Heart left ventricle (tissue), 16 donors: ENCODE measurements around the gene CNOT4. TPM values are rescaled to one million over a fixed set of nuclear protein-coding genes. Genes with fewer than 3 reads are reported as not detected.

ENCODE experiments used
- ATAC-seq, 4 donors: fragments of 200-7000 bp; cut with Tn5 transposase; one replicate each; pipeline ENCODE4 v1.9.1; 2020 to 2022; ENCODE audit warnings: moderate library complexity in 4 of 4, mild to moderate bottlenecking in 3 of 4, moderate number of reproducible peaks in 1 of 4
- DNase-seq, 5 donors: peaks; one replicate each; pipeline ENCODE4 v3.0.0-alpha.2; 2020
- H3K27ac ChIP-seq, 12 donors: fragments of 200-600 bp; sonication (generic) in 4 of 12; one replicate each; pipeline versions ENCODE4 v1.5.0 to v1.8.0; 2016 to 2022; ENCODE audit warnings: mild to moderate bottlenecking in 2 of 12
- H3K27me3 ChIP-seq, 9 donors: fragments of 200-600 bp; sonication (generic) in 2 of 9; one replicate each; pipeline versions ENCODE4 v1.5.1 to v1.8.0; 2016 to 2022; ENCODE audit warnings: mild to moderate bottlenecking in 3 of 9
- H3K36me3 ChIP-seq, 9 donors: fragments of 200-600 bp; sonication (generic) in 2 of 9; one replicate each; pipeline versions ENCODE4 v1.5.0 to v1.8.0; 2018 to 2022; ENCODE audit warnings: mild to moderate bottlenecking in 2 of 9
- H3K4me1 ChIP-seq, 12 donors: fragments of 200-600 bp; sonication (generic) in 4 of 12; one replicate each; pipeline versions ENCODE4 v1.5.0 to v1.8.0; 2016 to 2022; ENCODE audit warnings: mild to moderate bottlenecking in 3 of 12
- H3K4me3 ChIP-seq, 12 donors: fragments of 200-600 bp; sonication (generic) in 4 of 12; one replicate each; pipeline versions ENCODE4 v1.5.0 to v1.8.0; 2017 to 2022; ENCODE audit warnings: mild to moderate bottlenecking in 9 of 12, moderate library complexity in 4 of 12
- H3K9me3 ChIP-seq, 12 donors: fragments of 200-600 bp; sonication (generic) in 4 of 12; one replicate each; pipeline versions ENCODE4 v1.5.0 to v1.8.0; 2016 to 2022; ENCODE audit warnings: mild to moderate bottlenecking in 1 of 12
- CTCF ChIP-seq, 12 donors: fragments of 200-600 bp; sonication (generic) in 4 of 12; IDR thresholded peaks; one replicate each; pipeline versions ENCODE4 v1.5.0 to v1.8.0; 2018 to 2022; ENCODE audit warnings: antibody characterized with exemption in 12 of 12, mild to moderate bottlenecking in 5 of 12
- POLR2A ChIP-seq, 2 donors: fragments of 450-650 bp; IDR thresholded peaks; one replicate each; pipeline ENCODE4 v1.6.1; 2017; ENCODE audit warnings: antibody characterized with exemption in 2 of 2, mild to moderate bottlenecking in 2 of 2, moderate library complexity in 2 of 2
- WGBS, 4 donors: extraction: QIAGEN DNeasy Blood & Tissue Kit in 2 of 4; methylation state at CpG; one replicate each; pipeline versions ENCODE4 v1.1.5 to v1.1.7; 2013 to 2018; 5-methylcytosine and 5-hydroxymethylcytosine counted together
- intact Hi-C, 10 donors: fragments of 100-400 bp; cut with DNase I; formaldehyde crosslinking; loops; one replicate each; pipeline versions ENCODE4 v1.11.1 to v1.14.2; 2022
- polyA plus RNA-seq, 2 donors: library from polyadenylated mRNA; stranded (reverse); fragments of 200-250 nt; gene quantifications; one replicate each; pipeline ENCODE4 v1.2.3, GENCODE V29; 2013
- total RNA-seq, 9 donors: library from RNA; depleted of rRNA in 2 of 9; stranded (reverse); fragments of >200 nt in 2 of 9; fragmentation: NEBNext Ultra II Directional in 3 of 9; extraction: Animal tissue kit (Norgen Biotek cat#: 25700) in 3 of 9; gene quantifications; one replicate each; pipeline versions ENCODE4 v1.1.0 to v1.2.4, GENCODE V29; 2016 to 2023
- donor health status: ischemic (EF 13 %, LVEDD 7.1; RV severe dilation, severe dysfunction).
- donor health status: healthy with polysubstance abuse.
- donor health status: DM: no; HTN: yes; CAD: no.
- donor health status: DM: no; HTN: no; CAD: no.
- donor health status: ischemic (EF 25% LVEDD 6.9; RV normal size, moderate dysfunction).
- donor health status: ischemic (EF 25% LVEDD 5.7; RV mildly dilated, moderate dysfunction).
- donor health status: healthy.
- donor health status: DM: yes; HTN: yes; CAD: no.
- donor health status: ischemic (EF 35%, LVEDD 5.7; RV mildly dilated, moderate dysfunction).
- donor health status: nonischemic (EF 11% LVEDD 7.7; RV severe dilation, severe dysfunction).
- donor health status: DM: yes; HTN: yes; CAD: no.
- donor health status: PGD.
- donor health status: ischemic (EF 29% LVEDD 5.4; RV normal size, mild dysfunction).
- donor health status: nonischemic (EF 23%, LVEDD 6.1; RV moderate dilation, normal function).

CNOT4 gene
- total and polyA plus RNA-seq, 11 donors: 7.9 to 29.2 (median 23.7) TPM

GRCh38 chr7:135317676-135318325 is 192.1 kb downstream of the CNOT4 start:
- DNase-seq: no peak
- Histone ChIP-seq H3K9me3 (no peaks in the 10 kb centered on the region), H3K4me3 (no peak overlapping the region), H3K27ac (no peak overlapping the region), H3K36me3 (no peaks in the 10 kb centered on the region), H3K27me3 (no peaks in the 10 kb centered on the region), H3K4me1 (peaks cover 0 to 21% (median 8%) of the 10 kb centered on the region in 12 donors)
- intact Hi-C loops: no loop called here
- WGBS, 4 donors: 70 to 82% (median 75%) methylated on average over 10 of the region's 10 CpGs
- no peak for ATAC-seq
- TF ChIP-seq CTCF (IDR thresholded peaks at IDR 0.05): no peak
- TF ChIP-seq POLR2A (IDR thresholded peaks at IDR 0.05): no peak

GRCh38 chr7:135316648-135317313 is 193.1 kb downstream of the CNOT4 start:
- no peak for ATAC-seq
- Histone ChIP-seq H3K9me3 (no peaks in the 10 kb centered on the region), H3K27ac (no peak overlapping the region), H3K27me3 (no peaks in the 10 kb centered on the region), H3K4me1 (peaks cover 0 to 21% (median 8%) of the 10 kb centered on the region in 12 donors), H3K4me3 (no peak overlapping the region), H3K36me3 (no peaks in the 10 kb centered on the region)
- 66 to 77% (median 74%) methylated on average over 8 of the region's 8 CpGs for WGBS, 4 donors
- TF ChIP-seq CTCF (IDR thresholded peaks at IDR 0.05): no peak
- TF ChIP-seq POLR2A (IDR thresholded peaks at IDR 0.05): no peak
- DNase-seq: no peak
- intact Hi-C loops: no loop called here

- DNase-seq (no peak), ATAC-seq (no peak)
- Histone ChIP-seq H3K9me3 (no peaks in the 10 kb centered on the region), H3K27ac (no peak overlapping the region), H3K36me3 (no peaks in the 10 kb centered on the region), H3K4me3 (no peak overlapping the region), H3K27me3 (no peaks in the 10 kb centered on the region), H3K4me1 (no peaks in the 10 kb centered on the region)
- intact Hi-C loops: no loop called here
- TF ChIP-seq CTCF (IDR thresholded peaks at IDR 0.05): no peak
- TF ChIP-seq POLR2A (IDR thresholded peaks at IDR 0.05): no peak
- 77 to 87% (median 79%) methylated on average over 10 of the region's 10 CpGs for WGBS, 4 donors
Observed at GRCh38 chr7:135313971-135314370, 195.9 kb downstream of the CNOT4 start.

Other genes starting within 250 kb of the CNOT4 start
- gene NUP205, start 47.8 kb upstream of the CNOT4 start, total RNA-seq: 10 to 100 TPM in 8 of 9 donors, 1 to 10 TPM in 1; 9.4 to 18.6 (median 13.6) TPM
- gene NUP205, start 47.8 kb upstream of the CNOT4 start, polyA plus RNA-seq: 10 to 100 TPM; 11.7 to 16.3 TPM
- 10 to 100 TPM; 14.7 to 34.7 (median 29.2) TPM for gene STMP1, start 152.4 kb upstream of the CNOT4 start, total RNA-seq
- 10 to 100 TPM; 27.0 to 34.4 TPM for gene STMP1, start 152.4 kb upstream of the CNOT4 start, polyA plus RNA-seq
- gene SLC13A4, start 218.1 kb upstream of the CNOT4 start, total RNA-seq: 1 to 10 TPM in 2 of 9 donors, under 1 TPM in 6, not detected in 1; 0.09 to 1.5 (median 0.46) TPM
- under 1 TPM; 0.08 to 0.91 TPM for gene SLC13A4, start 218.1 kb upstream of the CNOT4 start, polyA plus RNA-seq
- gene FAM180A, start 238.7 kb upstream of the CNOT4 start, total RNA-seq: 10 to 100 TPM in 8 of 9 donors, 1 to 10 TPM in 1; 7.9 to 63.5 (median 30.3) TPM
- gene FAM180A, start 238.7 kb upstream of the CNOT4 start, polyA plus RNA-seq: 10 to 100 TPM; 12.4 to 16.7 TPM